Esophagus (tissue), 2 donors: ENCODE measurements around the gene GALNS. TPM values are rescaled to one million over a fixed set of nuclear protein-coding genes. Genes with fewer than 3 reads are reported as not detected.
"Not testable (repeated sequence)": the region's sequence is repeated elsewhere in the genome, so short reads cannot be mapped to it uniquely, and the experiment has no call there.

Source experiments
- H3K27ac ChIP-seq, 2 donors: one replicate each; pipeline ENCODE4 v1.5.1; 2013; ENCODE audit warnings: low read depth in 2 of 2, mild to moderate bottlenecking in 2 of 2, inconsistent platforms in 1 of 2, low read length in 1 of 2, moderate library complexity in 1 of 2
- H3K27me3 ChIP-seq, 2 donors: one replicate each; pipeline ENCODE4 v1.6.1; 2013; ENCODE audit warnings: low read length in 2 of 2, control low read depth in 1 of 2, mild to moderate bottlenecking in 1 of 2; ENCODE audit not compliant: insufficient read depth in 2 of 2, control insufficient read depth in 1 of 2
- H3K36me3 ChIP-seq, 2 donors: one replicate each; pipeline ENCODE4 v1.6.1; 2013; ENCODE audit warnings: low read length in 1 of 2; ENCODE audit not compliant: control insufficient read depth in 2 of 2, insufficient read depth in 2 of 2
- H3K4me1 ChIP-seq, 2 donors: one replicate each; pipeline ENCODE4 v1.6.1; 2013; ENCODE audit warnings: low read length in 1 of 2; ENCODE audit not compliant: control insufficient read depth in 2 of 2, insufficient read depth in 2 of 2
- H3K4me3 ChIP-seq, 2 donors: one replicate each; pipeline ENCODE4 v1.5.1; 2013; ENCODE audit warnings: low read length in 2 of 2, mild to moderate bottlenecking in 2 of 2, low read depth in 1 of 2, moderate library complexity in 1 of 2
- H3K9me3 ChIP-seq, 2 donors: one replicate each; pipeline ENCODE4 v1.6.1; 2013; ENCODE audit warnings: mild to moderate bottlenecking in 2 of 2, low read depth in 1 of 2, low read length in 1 of 2, moderate library complexity in 1 of 2; ENCODE audit not compliant: control insufficient read depth in 2 of 2, insufficient read depth in 1 of 2
- WGBS, 2 donors: extraction: QIAGEN DNeasy Blood & Tissue Kit; methylation state at CpG; one replicate each; pipeline ENCODE4 v1.1.7; 2013; 5-methylcytosine and 5-hydroxymethylcytosine counted together
- polyA plus RNA-seq, 2 donors: library from polyadenylated mRNA; stranded (reverse); fragments of 200-250 nt; gene quantifications; one replicate each; pipeline ENCODE4 v1.2.3, GENCODE V29; 2013
- donor health status: healthy with polysubstance abuse.
- donor health status: Bipolar disorder and iron deficiency.

The GALNS gene
- polyA plus RNA-seq, 2 donors: 10.7 to 20.4 TPM

- Histone ChIP-seq H3K4me1 (peaks cover 2 to 4% of the 10 kb centered on the region in 2 donors), H3K27me3 (no peaks in the 10 kb centered on the region), H3K27ac (no peak overlapping the region), H3K9me3 (no peaks in the 10 kb centered on the region), H3K4me3 (no peak overlapping the region), H3K36me3 (no peaks in the 10 kb centered on the region)
- WGBS, 2 donors: 65 to 80% methylated on average over 11 to 12 of the region's 12 CpGs
Measured at GRCh38 chr16:88792668-88793250, 64.0 kb downstream of the GALNS start.

- Histone ChIP-seq H3K4me3 (no peak overlapping the region), H3K4me1 (peaks cover 2 to 4% of the 10 kb centered on the region in 2 donors), H3K9me3 (no peaks in the 10 kb centered on the region), H3K27ac (no peak overlapping the region), H3K36me3 (no peaks in the 10 kb centered on the region), H3K27me3 (no peaks in the 10 kb centered on the region)
- 53 to 55% methylated on average over 13 of the region's 13 CpGs for WGBS, 2 donors
Measured at GRCh38 chr16:88792078-88792550, 64.6 kb downstream of the GALNS start.

GRCh38 chr16:88790312-88791211, 66.2 kb downstream of the GALNS start:
- WGBS, 2 donors: 24 to 29% methylated on average over 24 of the region's 24 CpGs
- Histone ChIP-seq H3K4me1 (peaks cover 2 to 4% of the 10 kb centered on the region in 2 donors), H3K4me3 (no peak overlapping the region), H3K27ac (peak overlapping the region; percentile 13 to 55), H3K9me3 (no peaks in the 10 kb centered on the region), H3K36me3 (no peaks in the 10 kb centered on the region), H3K27me3 (no peaks in the 10 kb centered on the region)

GRCh38 chr16:88789594-88789993, 67.2 kb downstream of the GALNS start:
- H3K4me1 ChIP-seq: peaks cover 2 to 4% of the 10 kb centered on the region in 2 donors
- WGBS, 2 donors: 66 to 82% methylated on average over 7 of the region's 7 CpGs
- no peaks in the 10 kb centered on the region for H3K9me3 ChIP-seq
- H3K36me3 ChIP-seq: no peaks in the 10 kb centered on the region
- H3K27me3 ChIP-seq: no peaks in the 10 kb centered on the region
- no peak overlapping the region for H3K27ac ChIP-seq
- no peak overlapping the region for H3K4me3 ChIP-seq

GRCh38 chr16:88788749-88789148, 68.0 kb downstream of the GALNS start:
- H3K27ac ChIP-seq, H3K27me3 ChIP-seq, H3K4me1 ChIP-seq, H3K36me3 ChIP-seq, H3K4me3 ChIP-seq, H3K9me3 ChIP-seq: not testable (repeated sequence)
- 95 to 97% methylated on average over 8 of the region's 8 CpGs for WGBS, 2 donors

GRCh38 chr16:88787579-88788314, 69.0 kb downstream of the GALNS start:
- Histone ChIP-seq H3K4me1 (peaks cover 4 to 6% of the 10 kb centered on the region in 2 donors), H3K36me3 (no peaks in the 10 kb centered on the region), H3K4me3 (no peak overlapping the region), H3K9me3 (no peaks in the 10 kb centered on the region), H3K27me3 (no peaks in the 10 kb centered on the region), H3K27ac (no peak overlapping the region)
- 89 to 91% methylated on average over 11 of the region's 11 CpGs for WGBS, 2 donors

GRCh38 chr16:88785106-88785924, 71.4 kb downstream of the GALNS start, which contains the start of gene PIEZO1:
Gene PIEZO1 (minus strand): TSS chr16:88785220. CDS start chr16:88784964, 256 bp downstream.
- Histone ChIP-seq H3K4me1 (peaks cover 0 to 22% of the 10 kb centered on the region in 2 donors), H3K36me3 (no peaks in the 10 kb centered on the region), H3K9me3 (no peaks in the 10 kb centered on the region), H3K27ac (peak within 1 kb of the TSS; percentile 86 to 94), H3K27me3 (no peaks in the 10 kb centered on the region), H3K4me3 (peak within 1 kb of the TSS; percentile 71 to 73)
- WGBS, 2 donors: 3% methylated on average over 83 to 110 of the region's 110 CpGs

- Histone ChIP-seq H3K4me1 (peaks cover 4 to 27% of the 10 kb centered on the region in 2 donors), H3K36me3 (no peaks in the 10 kb centered on the region), H3K27ac (peak overlapping the region; percentile 86 to 94), H3K9me3 (no peaks in the 10 kb centered on the region), H3K27me3 (no peaks in the 10 kb centered on the region), H3K4me3 (peak overlapping the region; percentile 71 to 73)
- 0 to 1% methylated on average over 11 to 32 of the region's 32 CpGs for WGBS, 2 donors
Measured at GRCh38 chr16:88784856-88785105, 72.0 kb downstream of the GALNS start.
